T-cell (primary cell): ENCODE data around the gene FBXO42. TPM values are rescaled to one million over a fixed set of nuclear protein-coding genes. Genes with fewer than 3 reads are reported as not detected.
A peak's percentile ranks its signal among the peaks of the same experiment; 100 is the strongest.

Experiments
- ATAC-seq, 4 experiments: fragments of 200-7000 bp in 3 of 4; fragments of 150-1000 bp in 1 of 4; cut with Tn5 transposase; replicated peaks in 1 of 4; 1 replicate in 3 of 4; 2 replicates in 1 of 4; pipeline ENCODE4 v1.10.0; 2021; ENCODE audit warnings: moderate library complexity in 3 of 4, mild to moderate bottlenecking in 2 of 4, moderate number of reproducible peaks in 1 of 4
- CTCF ChIA-PET, 2 donors: fragments of 300-600 bp; sonication (Branson Sonifier 250); formaldehyde crosslinking; loops; one replicate each; lab custom pipeline; 2022; ENCODE audit warnings: antibody characterized with exemption in 2 of 2; lab: Charles Lee
- POLR2A ChIA-PET, 2 donors: fragments of 300-600 bp; sonication (Branson Sonifier 250); formaldehyde crosslinking; loops; one replicate each; lab custom pipeline; 2022; ENCODE audit warnings: antibody characterized with exemption in 2 of 2; lab: Charles Lee
- DNase-seq, 35 experiments: peaks; one replicate each; pipeline versions ENCODE4 v3.0.0 to v3.0.0-alpha.2; 2013 to 2023
- H3K27ac ChIP-seq: one replicate; pipeline ENCODE4 v1.5.1; 2013; ENCODE audit warnings: low read length
- H3K27me3 ChIP-seq, 2 experiments: replicated peaks in 1 of 2; 1 replicate in 1 of 2; 2 replicates in 1 of 2; pipeline versions ENCODE4 v1.6.1 to v1.7.0; 2013; ENCODE audit warnings: low read length in 1 of 2, mixed read lengths in 1 of 2; ENCODE audit not compliant: control insufficient read depth in 2 of 2, insufficient read depth in 2 of 2; ENCODE audit errors: extremely low read depth in 1 of 2
- H3K36me3 ChIP-seq, 2 donors: 1 replicate in 1 of 2; 2 replicates in 1 of 2; pipeline versions ENCODE4 v1.6.1 to v1.7.0; 2013; ENCODE audit warnings: low read length in 1 of 2; ENCODE audit not compliant: control insufficient read depth in 2 of 2, insufficient read depth in 1 of 2; ENCODE audit errors: extremely low read depth in 1 of 2
- H3K4me1 ChIP-seq, 2 experiments: 1 replicate in 1 of 2; 2 replicates in 1 of 2; pipeline versions ENCODE4 v1.6.1 to v1.7.0; 2013; ENCODE audit warnings: low read length in 2 of 2, mixed read lengths in 1 of 2; ENCODE audit not compliant: insufficient read depth in 2 of 2, control insufficient read depth in 1 of 2; ENCODE audit errors: extremely low read depth in 1 of 2
- H3K4me3 ChIP-seq, 2 donors: 1 replicate in 1 of 2; 2 replicates in 1 of 2; pipeline versions ENCODE4 v1.5.1 to v1.7.0; 2013; ENCODE audit warnings: mild to moderate bottlenecking in 2 of 2, low read length in 1 of 2, moderate library complexity in 1 of 2; ENCODE audit not compliant: control insufficient read depth in 1 of 2; ENCODE audit errors: extremely low read depth in 1 of 2
- H3K9me3 ChIP-seq: 2 replicates; pipeline ENCODE4 v1.7.0; 2013
- H3K27ac Mint-ChIP-seq, 2 donors: one replicate each; pipeline ENCODE4 v1.8.0; 2020 to 2021; ENCODE audit warnings: mild to moderate bottlenecking in 2 of 2, mixed read lengths in 2 of 2
- H3K27me3 Mint-ChIP-seq, 2 donors: one replicate each; pipeline ENCODE4 v1.8.0; 2021 to 2022; ENCODE audit warnings: mixed read lengths in 2 of 2
- H3K36me3 Mint-ChIP-seq: one replicate; pipeline ENCODE4 v1.8.0; 2021; ENCODE audit warnings: mixed read lengths
- H3K4me1 Mint-ChIP-seq, 3 donors: one replicate each; pipeline ENCODE4 v1.8.0; 2020 to 2022; ENCODE audit warnings: mixed read lengths in 3 of 3, mild to moderate bottlenecking in 1 of 3
- H3K4me3 Mint-ChIP-seq, 3 donors: one replicate each; pipeline ENCODE4 v1.8.0; 2020 to 2022; ENCODE audit warnings: mild to moderate bottlenecking in 3 of 3, mixed read lengths in 3 of 3, moderate library complexity in 3 of 3
- H3K9me3 Mint-ChIP-seq, 3 donors: one replicate each; pipeline ENCODE4 v1.8.0; 2020 to 2022; ENCODE audit warnings: mixed read lengths in 3 of 3
- WGBS: methylation state at CpG from one replicate; pipeline ENCODE4 v1.1.5; 2013; ENCODE audit warnings: missing lambda C conversion rate; ENCODE audit not compliant: insufficient coverage; 5-methylcytosine and 5-hydroxymethylcytosine counted together
- total RNA-seq, 35 experiments: library from RNA in 6 of 35; stranded (reverse) in 6 of 35; fragments of 120-200 nt in 1 of 35; gene quantifications; one replicate each; pipeline versions ENCODE4 v1.2.1 to v1.2.4 and lab custom pipeline; 2013 to 2026

The FBXO42 gene
- total RNA-seq, 5 donors from 2014 or later (not counting 1 experiment from before 2014, with no cell fraction given) = 20.6 to 23.4 (median 22.5) TPM

DNA sequence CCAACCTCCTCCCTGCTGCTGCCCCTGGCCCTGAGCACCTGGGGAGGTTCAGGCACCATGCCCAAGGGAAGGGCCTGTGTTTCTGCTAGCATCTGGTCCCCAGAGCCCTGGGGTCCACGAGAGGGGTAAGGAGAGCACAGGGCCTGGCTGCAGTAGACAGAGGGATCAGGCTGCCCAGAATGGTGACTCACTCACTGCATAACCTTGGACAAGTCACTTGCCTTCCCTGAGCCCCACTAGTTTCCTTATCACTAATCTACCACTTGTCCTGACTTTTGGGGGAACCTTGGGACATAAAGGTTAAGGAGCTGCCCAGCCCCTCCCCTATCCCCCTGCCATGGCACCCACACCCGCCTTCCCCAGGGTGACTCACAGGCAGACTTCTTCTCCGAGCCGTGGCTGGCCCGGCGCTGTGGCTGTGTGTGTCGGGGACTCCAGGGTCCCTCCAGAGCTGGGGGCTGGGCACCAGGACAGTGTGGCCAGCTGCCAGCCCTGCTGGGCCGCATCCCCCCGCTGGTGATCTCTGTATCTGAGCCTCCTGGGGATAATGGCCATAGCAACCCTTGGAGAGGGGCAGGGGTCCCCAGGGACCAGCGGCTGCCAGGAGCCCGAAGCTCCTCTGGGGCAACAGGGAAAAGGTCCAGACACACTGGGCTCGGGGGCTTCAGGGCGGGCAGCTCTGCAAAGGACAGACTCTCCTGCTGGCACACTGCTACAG lies 143.9 kb downstream of the FBXO42 start:
- ChIA-PET POLR2A (interaction anchor here in 1 of 2 donors (0.6 kb wide), 1 partner anchor 9 kb away, joined by 9 read pairs; no protein-coding TSS in a partner anchor), CTCF (no interaction called here)
- no peak overlapping the region for H3K27ac Mint-ChIP-seq

GRCh38 chr1:16207318-16208269 lies 144.7 kb downstream of the FBXO42 start:
- POLR2A ChIA-PET = interaction anchor here in 1 of 2 donors (0.6 to 0.7 kb wide), 2 partner anchors 10 to 47 kb away, joined by 3 to 9 read pairs; no protein-coding TSS in a partner anchor
- H3K9me3 ChIP-seq = no peaks in the 10 kb centered on the region
- CTCF ChIA-PET = interaction anchor here in 1 of 2 donors (1.1 kb wide), 1 partner anchor 9 kb away, joined by 5 read pairs; no protein-coding TSS in a partner anchor

More for the DNA sequence above, 143.9 kb downstream of the FBXO42 start:
- Mint-ChIP-seq H3K36me3 (peaks cover 3% of the 10 kb centered on the region), H3K4me1 (peaks cover 6 to 10% (median 6%) of the 10 kb centered on the region in 3 donors), H3K4me3 (peak overlapping the region in 2 of 3 donors; percentile 45 to 84), H3K9me3 (no peaks in the 10 kb centered on the region), H3K27me3 (no peaks in the 10 kb centered on the region)
- Histone ChIP-seq H3K27me3 (peaks cover 0 to 4% of the 10 kb centered on the region in 2 experiments), H3K4me3 (no peak overlapping the region), H3K4me1 (peaks cover 0 to 25% of the 10 kb centered on the region in 2 experiments), H3K36me3 (peaks cover 0 to 7% of the 10 kb centered on the region in 2 donors), H3K27ac (no peak overlapping the region), H3K9me3 (no peaks in the 10 kb centered on the region)
- WGBS = 91% methylated on average over 13 of the region's 13 CpGs
- ATAC-seq (no peak), DNase-seq (no peak)

DNA sequence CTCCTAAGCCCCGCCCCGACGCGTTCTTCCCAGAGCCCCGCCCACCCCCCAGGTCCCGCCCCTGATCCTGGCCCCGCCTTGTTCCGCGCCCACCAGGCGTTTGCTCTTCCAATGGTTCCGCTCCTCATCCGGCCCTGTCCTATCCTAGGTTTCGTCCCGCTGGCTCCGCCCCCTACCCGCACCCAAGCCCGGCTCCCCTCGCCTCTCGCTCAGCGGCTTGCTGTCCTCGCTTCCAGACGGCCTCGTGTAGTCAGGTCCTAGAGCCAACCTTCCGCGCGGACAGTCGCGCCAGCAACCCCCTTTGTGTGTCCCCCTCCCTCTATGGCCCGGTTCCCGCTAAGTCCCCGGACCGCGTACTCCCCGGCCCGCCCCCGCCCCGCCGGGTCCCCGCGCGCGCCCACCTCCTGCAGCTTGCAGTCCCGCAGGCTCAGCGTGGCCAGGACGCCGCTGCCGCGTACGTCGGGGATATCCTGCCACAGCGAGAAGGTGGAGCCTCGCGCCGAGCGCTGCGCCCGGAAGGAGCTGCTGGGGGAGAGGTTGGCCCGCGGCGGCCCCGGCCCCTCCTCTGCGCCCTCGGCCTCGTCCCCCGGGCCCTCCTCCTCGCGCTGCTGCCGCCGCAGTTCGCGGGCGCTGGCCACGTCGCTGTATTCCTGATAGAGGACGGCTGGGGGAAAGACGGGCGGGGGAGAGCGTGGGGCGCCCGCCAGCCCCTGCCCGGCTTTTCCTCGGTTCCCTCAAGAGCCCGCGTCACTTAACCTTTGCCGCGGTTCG lies 145.5 kb downstream of the FBXO42 start:
- no peaks in the 10 kb centered on the region for H3K27me3 Mint-ChIP-seq
- Histone ChIP-seq H3K4me3 (peak overlapping the region; percentile 66 to 67), H3K9me3 (no peaks in the 10 kb centered on the region), H3K36me3 (peaks cover 3 to 14% of the 10 kb centered on the region in 2 donors), H3K27me3 (no peaks in the 10 kb centered on the region), H3K4me1 (peaks cover 0 to 25% of the 10 kb centered on the region in 2 experiments), H3K27ac (peak overlapping the region; percentile 85)
- no peaks in the 10 kb centered on the region for H3K9me3 Mint-ChIP-seq
- H3K4me3 Mint-ChIP-seq = peak overlapping the region; percentile 84 to 87 (median 86)
- peaks cover 6 to 10% (median 6%) of the 10 kb centered on the region in 3 donors for H3K4me1 Mint-ChIP-seq
- POLR2A ChIA-PET = interaction anchor here (0.6 to 0.7 kb wide), 2 partner anchors 11 to 47 kb away, joined by 3 to 10 read pairs; no protein-coding TSS in a partner anchor
- under 1% methylated on average over 69 of the region's 87 CpGs for WGBS
- ATAC-seq = peak; percentile 90 to 92 (median 92)
- CTCF ChIA-PET = interaction anchor here in 1 of 2 donors (1.1 kb wide), 1 partner anchor 10 kb away, joined by 5 read pairs; no protein-coding TSS in a partner anchor
- peak; percentile 84 to 96 (median 92) for DNase-seq
- peak overlapping the region; percentile 94 to 97 for H3K27ac Mint-ChIP-seq
- H3K36me3 Mint-ChIP-seq = peaks cover 6% of the 10 kb centered on the region

More at GRCh38 chr1:16207318-16208269, 144.7 kb downstream of the FBXO42 start:
- Mint-ChIP-seq H3K9me3 (no peaks in the 10 kb centered on the region), H3K4me1 (peaks cover 6 to 10% (median 6%) of the 10 kb centered on the region in 3 donors), H3K4me3 (peak overlapping the region; percentile 84 to 87 (median 86)), H3K36me3 (peaks cover 6% of the 10 kb centered on the region), H3K27ac (peak overlapping the region; percentile 77 to 87), H3K27me3 (no peaks in the 10 kb centered on the region)
- Histone ChIP-seq H3K27me3 (peaks cover 0 to 4% of the 10 kb centered on the region in 2 experiments), H3K36me3 (peaks cover under 1 to 7% of the 10 kb centered on the region in 2 donors), H3K4me1 (peaks cover 0 to 25% of the 10 kb centered on the region in 2 experiments), H3K4me3 (peak overlapping the region; percentile 66 to 67), H3K27ac (peak overlapping the region; percentile 85)
- DNase-seq (no peak), ATAC-seq (no peak)
- WGBS = 63% methylated on average over 40 of the region's 51 CpGs

- Mint-ChIP-seq H3K9me3 (no peaks in the 10 kb centered on the region), H3K4me3 (peak overlapping the region; percentile 84 to 87 (median 86)), H3K4me1 (peaks cover 6 to 10% (median 6%) of the 10 kb centered on the region in 3 donors), H3K27me3 (no peaks in the 10 kb centered on the region), H3K36me3 (peaks cover 6% of the 10 kb centered on the region), H3K27ac (peak overlapping the region; percentile 94 to 97)
- POLR2A ChIA-PET = interaction anchor here in 1 of 2 donors (0.6 kb wide), 1 partner anchor 11 kb away, joined by 10 read pairs; no protein-coding TSS in a partner anchor
- no peaks in the 10 kb centered on the region for H3K9me3 ChIP-seq
- H3K4me1 ChIP-seq = peaks cover 0 to 25% of the 10 kb centered on the region in 2 experiments
- H3K27me3 ChIP-seq = no peaks in the 10 kb centered on the region
- CTCF ChIA-PET = interaction anchor here in 1 of 2 donors (1.1 kb wide), 1 partner anchor 11 kb away, joined by 5 read pairs; no protein-coding TSS in a partner anchor
- peak overlapping the region; percentile 45 for H3K27ac ChIP-seq
- peak in 1 of 35 experiments; percentile 19 for DNase-seq
- H3K36me3 ChIP-seq = peaks cover 3 to 19% of the 10 kb centered on the region in 2 donors
- WGBS = 45% methylated on average over 38 of the region's 38 CpGs
- peak in 1 of 4 experiments; percentile 0 for ATAC-seq
- H3K4me3 ChIP-seq = peak overlapping the region; percentile 48 to 67
These were observed 146.3 kb downstream of the FBXO42 start for GRCh38 chr1:16205891-16206546.

DNA sequence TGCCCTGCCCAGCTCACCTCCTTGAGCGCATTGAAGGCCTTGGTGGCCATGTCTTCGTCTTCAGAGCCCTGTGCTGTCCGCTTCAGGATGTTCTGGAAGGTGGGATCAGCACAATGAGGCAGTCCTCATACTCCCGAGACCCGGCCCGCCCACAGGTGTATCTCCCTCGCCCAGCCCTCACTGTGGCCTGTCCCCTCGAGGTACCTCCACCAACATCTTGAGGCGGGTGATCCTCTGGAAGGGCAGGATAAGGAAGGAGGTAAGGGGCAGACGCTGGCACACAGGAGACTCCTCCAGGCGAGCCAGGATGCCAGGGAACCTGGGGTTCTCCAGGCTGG lies 147.0 kb downstream of the FBXO42 start:
- peaks cover 6 to 10% (median 6%) of the 10 kb centered on the region in 3 donors for H3K4me1 Mint-ChIP-seq
- DNase-seq (no peak), ATAC-seq (no peak)
- H3K27ac Mint-ChIP-seq = no peak overlapping the region
- H3K27me3 ChIP-seq = no peaks in the 10 kb centered on the region
- H3K4me3 ChIP-seq = no peak overlapping the region
- H3K27ac ChIP-seq = peak overlapping the region; percentile 5
- 91% methylated on average over 4 of the region's 11 CpGs for WGBS
- CTCF ChIA-PET = no interaction called here
- H3K9me3 ChIP-seq = no peaks in the 10 kb centered on the region
- H3K9me3 Mint-ChIP-seq = no peaks in the 10 kb centered on the region
- H3K4me1 ChIP-seq = peaks cover 0 to 25% of the 10 kb centered on the region in 2 experiments
- POLR2A ChIA-PET = no interaction called here
- peak overlapping the region in 1 of 3 donors; percentile 52 for H3K4me3 Mint-ChIP-seq
- H3K27me3 Mint-ChIP-seq = no peaks in the 10 kb centered on the region
- H3K36me3 Mint-ChIP-seq = peaks cover 6% of the 10 kb centered on the region
- H3K36me3 ChIP-seq = peaks cover 3 to 19% of the 10 kb centered on the region in 2 donors
